HG03064 (cell line): ENCODE results near the gene WDR88.

Source experiments
- ATAC-seq: cut with Tn5 transposase; IDR thresholded peaks from one replicate; pipeline ENCODE4 v1.9.1; 2021; ENCODE audit warnings: low read depth; ENCODE audit not compliant: unreplicated experiment

Gene WDR88

GRCh38 chr19:33132021-33132420 is at the start of gene WDR88:
Gene WDR88 (plus strand): TSS chr19:33132114. CDS start chr19:33132170, 56 bp downstream.
- no peak for ATAC-seq

- no peak for ATAC-seq
Observed at GRCh38 chr19:33085570-33086128, 46.3 kb upstream of the WDR88 start.

GRCh38 chr19:33086955-33087354 is 45.0 kb upstream of the WDR88 start:
- ATAC-seq = no peak

- ATAC-seq = no peak
Observed at GRCh38 chr19:33089010-33089409, 42.9 kb upstream of the WDR88 start.

GRCh38 chr19:33090179-33090578 is 41.7 kb upstream of the WDR88 start:
- ATAC-seq = no peak

- no peak for ATAC-seq
Observed at GRCh38 chr19:33093420-33094210, 38.3 kb upstream of the WDR88 start.

GRCh38 chr19:33094436-33095067 is 37.4 kb upstream of the WDR88 start:
- no peak for ATAC-seq

GRCh38 chr19:33096005-33096404 is 35.9 kb upstream of the WDR88 start:
- no peak for ATAC-seq

GRCh38 chr19:33098055-33098534 is 33.8 kb upstream of the WDR88 start:
- no peak for ATAC-seq

GRCh38 chr19:33100894-33101644 is 30.8 kb upstream of the WDR88 start:
- no peak for ATAC-seq

GRCh38 chr19:33102893-33103292 is 29.0 kb upstream of the WDR88 start:
- no peak for ATAC-seq

- no peak for ATAC-seq
Observed at GRCh38 chr19:33108161-33108560, 23.8 kb upstream of the WDR88 start.

- no peak for ATAC-seq
Observed at GRCh38 chr19:33110137-33110910, 21.6 kb upstream of the WDR88 start.

GRCh38 chr19:33111587-33111986 is 20.3 kb upstream of the WDR88 start:
- no peak for ATAC-seq

GRCh38 chr19:33114312-33114711 is 17.6 kb upstream of the WDR88 start:
- no peak for ATAC-seq

- no peak for ATAC-seq
Observed at GRCh38 chr19:33117501-33117900, 14.4 kb upstream of the WDR88 start.

- no peak for ATAC-seq
Observed at GRCh38 chr19:33118643-33119042, 13.3 kb upstream of the WDR88 start.

- no peak for ATAC-seq
Observed at GRCh38 chr19:33124207-33125098, 7.5 kb upstream of the WDR88 start.

GRCh38 chr19:33125929-33126388 is 6.0 kb upstream of the WDR88 start:
- no peak for ATAC-seq
